HCT116 (cell line): ENCODE data around the gene RCVRN. TPM values are rescaled to one million over a fixed set of nuclear protein-coding genes. Genes with fewer than 3 reads are reported as not detected.

ENCODE experiments used
- ATAC-seq: fragments of 200-7000 bp; cut with Tn5 transposase; 2 replicates; pipeline ENCODE4 v1.9.1; 2020; ENCODE audit warnings: mild to moderate bottlenecking, moderate library complexity
- BruUV-seq: library from RNA; stranded (reverse); fragments of 400-500 nt; replicated peaks from 2 replicates; lab custom pipeline; 2021; lab: Mats Ljungman, UMichigan
- CTCF ChIA-PET: fragments of 300-600 bp; sonication (Branson Sonifier 250); formaldehyde crosslinking; loops from one replicate; lab custom pipeline; 2021; ENCODE audit warnings: antibody characterized with exemption; lab: Charles Lee
- POLR2A ChIA-PET: fragments of 300-600, 350-600 bp; sonication (Branson Sonifier 250); formaldehyde crosslinking; loops from one replicate; lab custom pipeline; 2021; ENCODE audit warnings: antibody characterized with exemption; lab: Charles Lee
- RAD21 ChIA-PET, 2 experiments: fragments of 300-600 bp; sonication (Branson Sonifier 250); formaldehyde crosslinking; loops; one replicate each; lab custom pipeline; 2023; ENCODE audit warnings: low total read pairs in 2 of 2; ENCODE audit not compliant: uncharacterized antibody in 2 of 2, unreplicated experiment in 2 of 2, low non-redundant PET in 1 of 2; lab: Charles Lee
- DNase-seq: peaks from one replicate; pipeline ENCODE4 v3.0.0-alpha.2; 2010; ENCODE audit warnings: low read depth, low spot score
- H2AFZ ChIP-seq: fragments of 200-600 bp; shearing (Covaris generic), sonication (generic); 2 replicates; pipeline ENCODE4 v1.6.1; 2017; ENCODE audit warnings: low read depth, mixed run types, mixed read lengths, antibody characterized with exemption, low read length; ENCODE audit not compliant: poor library complexity, severe bottlenecking
- H3K27ac ChIP-seq: 2 replicates; pipeline ENCODE4 v1.5.1; 2012; ENCODE audit warnings: low read depth, low read length
- H3K27me3 ChIP-seq: fragments of 200-600 bp; sonication (generic); 2 replicates; pipeline ENCODE4 v1.6.1; 2016; ENCODE audit warnings: mixed run types, low read length, mixed read lengths; ENCODE audit not compliant: insufficient read depth
- H3K36me3 ChIP-seq, 2 experiments: fragments of 200-500 bp in 1 of 2; fragments of 200-600 bp in 1 of 2; sonication (Bioruptor generic) in 1 of 2; sonication (generic) in 1 of 2; 2 replicates each; pipeline versions ENCODE4 v1.5.1 to v1.6.1; 2014 to 2016; ENCODE audit warnings: low read length in 2 of 2, inconsistent platforms in 1 of 2, mixed read lengths in 1 of 2, mixed run types in 1 of 2; ENCODE audit not compliant: insufficient read depth in 2 of 2, control insufficient read depth in 1 of 2
- H3K4me1 ChIP-seq, 2 experiments: fragments of 200-600 bp in 1 of 2; sonication (generic) in 1 of 2; 2 replicates each; pipeline versions ENCODE4 v1.5.1 to v1.6.1; 2012 to 2017; ENCODE audit warnings: low read length in 2 of 2, inconsistent platforms in 1 of 2, mild to moderate bottlenecking in 1 of 2, mixed read lengths in 1 of 2, mixed run types in 1 of 2, moderate library complexity in 1 of 2; ENCODE audit not compliant: insufficient read depth in 2 of 2, control insufficient read depth in 1 of 2
- H3K4me2 ChIP-seq: fragments of 200-600 bp; sonication (generic); 2 replicates; pipeline ENCODE4 v1.6.1; 2017; ENCODE audit warnings: mixed run types, low read length, mixed read lengths
- H3K4me3 ChIP-seq, 2 experiments: fragments of 200-600 bp in 1 of 2; sonication (generic) in 1 of 2; replicated peaks in 1 of 2; 2 replicates each; pipeline ENCODE4 v1.5.1; 2011 to 2016; ENCODE audit warnings: low read length in 2 of 2, control low read depth in 1 of 2, low read depth in 1 of 2, mild to moderate bottlenecking in 1 of 2, mixed read lengths in 1 of 2, mixed run types in 1 of 2
- H3K79me2 ChIP-seq: fragments of 200-600 bp; sonication (generic); 2 replicates; pipeline ENCODE4 v1.6.1; 2017; ENCODE audit warnings: mild to moderate bottlenecking, mixed run types, low read length, moderate library complexity, mixed read lengths; ENCODE audit not compliant: insufficient read depth
- H3K9ac ChIP-seq: fragments of 200-600 bp; sonication (generic); 2 replicates; pipeline ENCODE4 v1.6.1; 2016; ENCODE audit warnings: low read length, mixed read lengths
- H3K9me2 ChIP-seq: fragments of 200-600 bp; sonication (generic), shearing (Covaris generic); 2 replicates; pipeline ENCODE4 v1.6.1; 2017; ENCODE audit warnings: mixed run types, mild to moderate bottlenecking, moderate library complexity; ENCODE audit not compliant: insufficient read depth
- H3K9me3 ChIP-seq, 2 experiments: fragments of 200-500 bp in 1 of 2; fragments of 200-600 bp in 1 of 2; sonication (Bioruptor generic) in 1 of 2; sonication (generic) in 1 of 2; 2 replicates each; pipeline ENCODE4 v1.6.1; 2014 to 2017; ENCODE audit warnings: low read length in 2 of 2, mixed read lengths in 2 of 2, inconsistent platforms in 1 of 2, low read depth in 1 of 2, mild to moderate bottlenecking in 1 of 2, mixed run types in 1 of 2, moderate library complexity in 1 of 2; ENCODE audit not compliant: control insufficient read depth in 1 of 2, insufficient read depth in 1 of 2
- H4K20me1 ChIP-seq: fragments of 200-600 bp; sonication (generic), shearing (Covaris generic); 2 replicates; pipeline ENCODE4 v1.6.1; 2017; ENCODE audit warnings: mixed run types, mild to moderate bottlenecking, moderate library complexity; ENCODE audit not compliant: insufficient read depth
- CEBPB ChIP-seq: IDR thresholded peaks from 2 replicates; pipeline ENCODE4 v1.6.1; 2012; ENCODE audit warnings: low read depth
- CTCF ChIP-seq, 3 experiments: fragments of 200-600 bp in 1 of 3; sonication (generic) in 1 of 3; IDR thresholded peaks in 2 of 3; conservative IDR thresholded peaks in 1 of 3; 2 replicates each; pipeline ENCODE4 v1.5.1; 2012 to 2017; ENCODE audit warnings: low read depth in 2 of 3, low read length in 2 of 3, antibody characterized with exemption in 1 of 3, borderline replicate concordance in 1 of 3, control low read depth in 1 of 3, mild to moderate bottlenecking in 1 of 3, mixed read lengths in 1 of 3, mixed run types in 1 of 3, moderate library complexity in 1 of 3; ENCODE audit not compliant: insufficient read depth in 1 of 3
- EGR1 ChIP-seq: IDR thresholded peaks from 2 replicates; pipeline ENCODE4 v1.6.1; 2012; ENCODE audit warnings: low read depth
- ELF1 ChIP-seq: IDR thresholded peaks from 2 replicates; pipeline ENCODE4 v1.6.1; 2012; ENCODE audit warnings: low read depth, borderline replicate concordance
- EZH2 ChIP-seq: fragments of 200-600 bp; sonication (generic); IDR thresholded peaks from 2 replicates; pipeline ENCODE4 v1.6.1; 2017; ENCODE audit warnings: antibody characterized with exemption, mixed run types
- EZH2phosphoT487 ChIP-seq: fragments of 200-600 bp; IDR thresholded peaks from 2 replicates; pipeline ENCODE4 v1.6.1; 2018; ENCODE audit warnings: antibody characterized with exemption, borderline replicate concordance
- FOSL1 ChIP-seq: IDR thresholded peaks from 2 replicates; pipeline ENCODE4 v1.6.1; 2012; ENCODE audit warnings: low read depth
- JUND ChIP-seq: IDR thresholded peaks from 2 replicates; pipeline ENCODE4 v1.6.1; 2012
- POLR2AphosphoS5 ChIP-seq: IDR thresholded peaks from 2 replicates; pipeline ENCODE4 v1.6.1; 2011; ENCODE audit warnings: mild to moderate bottlenecking, low read depth, low read length, moderate library complexity
- REST ChIP-seq: IDR thresholded peaks from 2 replicates; pipeline ENCODE4 v1.6.1; 2012; ENCODE audit warnings: low read depth
- ZFX ChIP-seq: fragments of 450-650 bp; IDR thresholded peaks from 2 replicates; pipeline ENCODE4 v1.6.1; 2017
- ZNF274 ChIP-seq: fragments of 200-500 bp; sonication (Bioruptor generic); IDR thresholded peaks from 2 replicates; pipeline ENCODE4 v1.6.1; 2014; ENCODE audit warnings: mild to moderate bottlenecking, low read depth, low read length, inconsistent platforms
- intact Hi-C: fragments of 100-400 bp; cut with micrococcal nuclease; formaldehyde crosslinking; loops from 2 replicates; pipeline ENCODE4 v1.10.0; 2022
- total RNA-seq: library from RNA; stranded (reverse); gene quantifications from one replicate; pipeline ENCODE4 v1.2.1, GENCODE V29; 2021; ENCODE audit not compliant: unreplicated experiment

Gene RCVRN
- total RNA-seq, 1 experiment from 2014 or later = not detected

- no peaks in the 10 kb centered on the region for H3K79me2 ChIP-seq
- no peak overlapping the region for H3K4me2 ChIP-seq
- H3K36me3 ChIP-seq = no peaks in the 10 kb centered on the region
- no peaks in the 10 kb centered on the region for H3K9me2 ChIP-seq
- no TSS peak for BruUV-seq
- peaks cover 4 to 7% of the 10 kb centered on the region in 2 experiments; a peak in 3 of 4 replicates for H3K4me1 ChIP-seq
- intact Hi-C loops = no loop called here
- DNase-seq (no peak), ATAC-seq (no peak)
- ChIA-PET POLR2A (no interaction called here), CTCF (no interaction called here), RAD21 (no interaction called here)
- H3K27me3 ChIP-seq = peaks cover 10% of the 10 kb centered on the region; the same call in 1 of the 2 replicates
- TF ChIP-seq POLR2AphosphoS5 (no peak), CEBPB (no peak), JUND (no peak), ELF1 (no peak), ZNF274 (no peak), EZH2phosphoT487 (no peak), REST (no peak), EGR1 (no peak), ZFX (no peak), FOSL1 (no peak), EZH2 (no peak), CTCF (IDR thresholded peaks at IDR 0.05 in 2 of 3, conservative IDR thresholded peaks at IDR 0.05 in 1 of 3; ENCODE audit: borderline replicate concordance in 1 of 3, insufficient read depth in 1 of 3, low read depth in 2 of 3, low read length in 2 of 3) (no peak)
- no peak overlapping the region for H2AFZ ChIP-seq
- H3K27ac ChIP-seq = no peak overlapping the region
- H3K4me3 ChIP-seq = no peak overlapping the region
- no peaks in the 10 kb centered on the region for H3K9me3 ChIP-seq
- no peak overlapping the region for H3K9ac ChIP-seq
- no peaks in the 10 kb centered on the region for H4K20me1 ChIP-seq
Measured at GRCh38 chr17:9895923-9896322, 9.1 kb downstream of the RCVRN start.
